IPS DF 19.7 (cell line): ENCODE data around the gene SERINC5.
"Not testable (repeated sequence)": the region's sequence is repeated elsewhere in the genome, so short reads cannot be mapped to it uniquely, and the experiment has no call there.

Experiments
- DNase-seq: peaks from one replicate; pipeline ENCODE4 v3.0.0-alpha.2; 2013; ENCODE audit warnings: low read depth, low spot score

The SERINC5 gene

DNA sequence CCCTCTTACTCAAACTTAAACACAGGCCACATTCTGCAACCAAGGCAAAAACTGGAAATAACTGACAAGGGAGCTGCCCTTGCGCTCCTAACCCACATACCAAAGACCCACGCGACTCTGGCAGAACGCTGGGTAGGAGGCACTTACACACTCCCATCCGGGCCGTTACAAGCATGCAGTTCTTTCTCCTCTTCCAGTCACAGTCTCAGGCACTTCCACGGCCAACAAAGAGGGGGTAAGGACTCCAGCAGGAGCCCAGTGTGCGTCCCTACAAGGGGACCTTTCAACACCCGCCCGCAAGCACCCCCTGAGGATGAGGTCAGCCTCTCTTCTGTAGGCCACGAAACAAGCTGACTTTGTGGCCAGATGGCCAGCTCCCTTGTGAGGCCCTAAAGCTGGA is 57.4 kb downstream of the SERINC5 start:
- DNase-seq = no peak

DNA sequence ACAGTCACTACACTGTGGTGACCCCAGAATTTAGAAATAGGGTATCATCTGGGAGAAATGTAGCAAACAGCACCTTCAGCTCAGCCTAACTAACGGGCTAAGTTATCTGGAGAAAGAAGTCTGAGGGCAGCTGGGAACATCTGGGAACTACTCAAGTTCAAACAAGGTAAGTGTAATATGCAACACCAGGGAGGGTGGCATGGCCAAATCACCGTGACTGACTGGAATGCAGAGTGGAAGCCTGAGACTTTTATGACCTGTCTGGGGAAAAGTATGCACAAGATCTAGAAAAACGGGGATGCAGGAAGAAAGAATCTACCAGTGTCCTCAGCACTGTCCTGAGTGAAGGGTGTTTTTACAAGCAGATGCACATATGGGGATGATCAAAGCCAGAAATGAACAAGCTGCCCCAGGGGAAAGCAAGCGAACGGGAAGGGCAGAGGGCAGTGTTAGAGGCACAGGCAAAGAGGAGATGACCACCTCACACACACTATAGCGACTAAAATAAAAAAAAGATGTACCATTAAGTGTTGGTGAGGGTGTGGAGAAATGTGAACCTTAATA is 59.9 kb downstream of the SERINC5 start:
- DNase-seq = no peak

DNA sequence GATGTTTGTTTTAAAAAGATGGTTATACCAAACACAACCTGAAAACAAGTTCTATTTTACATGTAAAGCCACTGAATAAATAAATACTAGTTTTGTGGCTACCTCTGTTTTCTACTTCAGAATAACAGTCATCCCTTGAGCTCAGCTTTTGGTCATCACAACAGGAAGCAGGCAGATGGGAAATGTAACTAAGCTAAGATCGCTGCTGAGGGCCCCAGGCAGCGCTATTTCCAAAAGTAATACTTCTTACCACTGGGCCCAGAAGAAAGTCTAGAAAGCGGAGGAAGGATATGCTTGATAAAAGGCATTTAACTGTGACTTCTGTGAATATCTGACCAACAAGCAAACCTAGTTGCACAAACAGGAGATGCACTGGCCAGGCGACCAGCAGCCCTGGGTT is 61.4 kb downstream of the SERINC5 start:
- no peak for DNase-seq

DNA sequence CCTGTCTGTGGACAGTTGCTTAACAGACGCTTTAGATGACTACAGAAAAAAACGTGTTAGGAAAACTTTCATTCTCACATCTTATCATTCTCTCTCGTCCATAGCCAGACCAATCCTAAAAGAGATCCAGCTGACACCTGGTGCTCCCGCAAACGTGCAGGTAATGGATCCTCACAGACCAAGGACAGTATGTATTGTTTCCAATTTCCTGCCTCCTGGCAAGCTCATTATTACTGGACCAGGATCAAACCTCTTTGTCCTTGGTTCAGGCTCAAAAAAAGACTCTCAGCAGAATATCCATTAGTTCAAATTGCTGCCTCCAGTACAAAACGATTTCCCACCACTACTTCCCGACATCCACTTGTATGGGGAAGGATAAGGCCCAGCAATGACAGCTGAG is 62.4 kb downstream of the SERINC5 start:
- DNase-seq = no peak

DNA sequence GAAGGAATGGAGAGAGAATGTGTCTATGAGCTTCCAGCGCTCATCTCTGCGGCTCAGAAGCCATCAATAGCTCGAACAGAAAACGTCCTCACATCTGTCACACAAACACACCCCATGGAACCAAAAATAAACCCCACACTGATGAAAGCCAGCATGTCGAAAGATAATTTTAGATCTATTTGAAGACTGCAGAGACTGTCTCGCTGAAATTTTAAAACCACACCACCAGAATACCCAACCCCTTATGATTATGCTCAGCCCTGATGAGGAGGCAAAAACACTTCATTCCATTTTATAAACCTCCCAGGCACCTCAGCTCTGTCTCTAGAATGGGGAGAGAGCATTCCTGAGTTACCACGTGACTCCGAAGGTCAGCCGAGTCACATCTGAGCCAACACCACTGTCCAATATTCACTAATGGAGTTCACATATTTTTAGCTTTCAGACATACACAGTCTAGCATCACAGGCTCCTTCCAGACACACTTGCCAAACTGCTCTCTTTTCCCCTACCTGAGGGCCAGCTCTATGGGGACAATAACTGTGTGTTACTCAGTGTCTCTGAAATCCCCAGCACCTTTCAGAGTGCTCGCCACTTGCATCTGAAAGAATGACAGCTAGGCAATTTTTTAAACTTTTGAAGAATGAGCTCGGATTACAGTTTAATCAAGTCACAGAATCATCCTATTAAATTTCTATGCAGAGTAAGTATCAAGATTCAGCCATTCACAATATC is 63.2 kb downstream of the SERINC5 start:
- no peak for DNase-seq

DNA sequence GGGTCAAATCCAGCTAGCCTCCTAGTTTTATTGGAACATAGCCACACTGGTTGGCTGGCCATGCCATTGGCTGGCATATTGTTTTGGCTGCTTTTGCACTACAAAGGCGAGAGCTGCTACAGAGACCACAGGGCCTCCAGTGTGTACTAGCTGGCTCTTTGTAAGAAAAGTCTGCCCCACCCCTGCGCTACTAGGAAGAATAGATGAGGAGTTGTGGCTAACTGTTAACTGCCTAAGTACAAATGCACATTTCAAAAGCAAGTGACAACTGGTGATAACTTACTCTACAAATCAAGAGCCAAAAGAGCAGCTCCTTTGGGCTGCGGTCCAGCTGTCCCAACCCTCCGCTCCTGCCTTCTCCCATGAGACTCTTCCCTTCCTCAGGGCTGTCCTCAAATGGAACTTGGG is 63.9 kb downstream of the SERINC5 start:
- no peak for DNase-seq

DNA sequence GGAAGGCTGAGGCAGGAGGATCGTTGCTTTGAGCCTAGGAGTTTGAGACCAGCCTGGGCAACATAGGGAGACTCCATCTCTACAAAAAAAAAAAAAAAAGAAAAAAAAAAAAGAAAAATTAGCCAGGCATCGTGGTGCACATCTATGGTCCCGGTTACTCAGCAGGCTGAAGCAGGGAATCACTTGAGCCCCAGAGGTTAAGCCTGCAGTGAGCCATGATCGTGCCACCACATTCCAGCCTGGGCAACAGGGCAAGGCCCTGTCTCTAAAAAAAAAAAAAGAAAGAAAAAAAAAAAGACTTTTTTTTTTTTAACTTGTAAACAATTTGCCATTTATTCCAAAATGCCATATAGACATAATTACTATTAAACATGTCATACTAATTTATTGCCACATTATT is 64.5 kb downstream of the SERINC5 start:
- no peak for DNase-seq

DNA sequence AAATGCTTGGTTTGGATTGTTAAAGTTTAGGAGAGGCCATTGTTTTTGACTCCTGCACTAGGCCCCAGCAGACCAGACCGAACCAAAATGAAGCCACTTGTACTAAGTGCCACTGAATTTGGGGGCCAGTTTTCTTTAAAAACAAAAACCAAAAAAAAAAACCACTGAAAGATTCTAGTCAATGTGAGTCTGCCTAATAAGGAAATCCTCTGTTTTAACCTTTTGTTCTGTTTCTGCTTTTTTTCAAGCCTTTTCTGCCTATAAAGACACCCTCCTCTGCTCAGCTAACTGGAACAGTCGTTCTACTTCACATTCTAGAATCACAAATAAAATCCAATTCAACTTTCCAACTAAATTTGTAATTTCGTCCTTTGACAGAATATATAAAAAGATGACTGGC is 64.9 kb downstream of the SERINC5 start:
- no peak for DNase-seq

DNA sequence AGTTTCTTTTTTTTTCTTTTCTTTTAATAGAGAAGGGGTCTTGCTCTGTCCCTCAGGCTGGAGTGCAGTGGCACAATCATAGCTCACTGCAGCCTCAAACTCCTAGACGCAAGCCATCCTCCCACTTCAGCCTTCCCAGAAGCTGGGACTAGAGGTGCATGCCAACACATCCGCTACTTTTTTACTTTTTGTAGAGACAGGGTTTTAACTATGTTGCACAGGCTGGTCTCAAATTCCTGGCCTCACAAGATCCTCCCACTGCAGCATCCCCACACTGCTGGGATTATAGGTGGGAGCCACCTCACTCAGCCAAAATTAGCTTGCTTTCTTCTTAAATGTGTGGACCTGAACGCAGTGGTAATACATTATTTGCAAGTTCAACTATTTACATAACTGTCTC is 66.1 kb downstream of the SERINC5 start:
- DNase-seq = no peak

DNA sequence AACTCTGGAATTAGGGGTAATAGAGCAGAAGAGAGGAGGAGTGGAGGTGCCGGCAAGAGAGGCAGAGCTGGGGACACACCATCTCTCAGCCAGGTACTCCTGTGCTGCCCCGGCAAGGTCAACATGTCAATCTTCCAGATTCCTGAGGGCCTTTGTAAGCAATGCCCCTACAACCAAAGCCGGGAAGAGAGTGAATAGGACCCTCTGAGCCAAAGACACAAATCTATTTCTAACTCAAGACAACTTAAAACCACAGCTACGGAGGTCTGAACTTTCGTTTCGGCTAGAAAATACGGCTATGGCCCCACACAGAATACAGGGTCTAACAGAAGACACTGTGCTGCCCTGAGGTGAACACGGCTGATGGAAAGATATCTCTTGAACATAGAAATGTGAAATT is 66.6 kb downstream of the SERINC5 start:
- DNase-seq = no peak

DNA sequence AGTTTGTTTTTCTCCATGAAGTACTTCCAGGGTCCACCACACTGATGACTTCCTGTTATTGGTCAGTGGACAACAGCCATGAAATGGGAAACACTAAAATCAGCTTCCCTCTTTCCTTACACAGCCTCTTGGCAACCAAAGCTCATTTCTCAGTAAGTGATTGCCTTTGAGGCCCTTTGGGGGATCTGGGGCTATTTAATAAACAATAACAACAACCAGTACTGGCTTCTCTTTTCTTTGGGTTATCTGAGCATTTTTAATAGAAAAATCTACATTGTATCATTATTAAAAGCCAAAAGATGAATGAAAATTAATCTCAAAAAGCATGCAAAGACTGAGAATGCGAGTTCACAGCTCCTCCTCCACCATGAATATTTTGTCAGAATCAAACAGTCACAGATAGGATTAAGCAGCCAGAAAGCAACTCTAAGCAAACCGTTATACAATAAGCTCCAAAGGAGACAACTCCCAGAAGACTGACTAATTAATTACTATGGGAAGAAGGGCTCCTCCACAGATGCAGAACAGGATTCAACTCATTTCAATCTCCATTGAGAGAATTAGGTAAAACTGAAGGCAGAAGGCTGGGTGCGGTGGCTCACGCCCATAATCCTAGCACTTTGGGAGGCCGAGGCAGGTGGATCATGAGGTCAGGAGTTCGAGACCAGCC is 68.3 kb downstream of the SERINC5 start:
- no peak for DNase-seq

DNA sequence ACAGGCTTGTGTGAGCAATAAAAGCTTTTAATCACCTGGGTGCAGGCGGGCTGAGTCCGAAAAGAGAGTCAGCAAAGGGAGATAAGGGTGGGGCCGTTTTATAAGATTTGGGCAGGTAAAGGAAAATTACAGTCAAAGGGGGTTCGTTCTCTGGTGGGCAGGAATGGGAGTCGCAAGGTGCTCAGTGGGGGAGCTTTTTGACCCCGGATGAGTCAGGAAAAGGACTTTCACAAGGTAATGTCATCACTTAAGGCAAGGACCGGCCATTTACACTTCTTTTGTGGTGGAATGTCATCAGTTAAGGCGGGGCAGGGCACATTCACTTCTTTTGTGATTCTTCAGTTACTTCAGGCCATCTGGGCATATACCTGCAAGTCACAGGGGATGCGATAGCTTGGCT is 70.3 kb downstream of the SERINC5 start:
- peak; percentile 61 for DNase-seq

DNA sequence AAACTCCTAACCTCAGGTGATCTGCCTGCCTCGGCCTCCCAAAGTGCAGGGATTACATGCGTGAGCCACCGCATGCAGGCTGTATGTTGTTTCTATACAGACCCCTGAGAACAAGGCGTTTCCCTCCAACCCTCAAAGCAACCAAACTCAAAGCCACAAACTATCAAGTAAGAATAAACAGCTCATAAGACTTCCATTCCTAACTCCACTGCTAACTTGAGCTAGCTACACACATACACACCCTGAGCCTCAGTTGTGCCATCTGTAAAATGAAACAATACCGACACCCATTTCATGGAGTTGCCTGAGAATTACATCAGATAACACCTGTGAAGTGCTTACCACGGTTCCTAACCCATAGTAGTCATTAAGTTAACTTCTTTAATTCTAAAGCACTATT is 70.8 kb downstream of the SERINC5 start:
- no peak for DNase-seq

DNA sequence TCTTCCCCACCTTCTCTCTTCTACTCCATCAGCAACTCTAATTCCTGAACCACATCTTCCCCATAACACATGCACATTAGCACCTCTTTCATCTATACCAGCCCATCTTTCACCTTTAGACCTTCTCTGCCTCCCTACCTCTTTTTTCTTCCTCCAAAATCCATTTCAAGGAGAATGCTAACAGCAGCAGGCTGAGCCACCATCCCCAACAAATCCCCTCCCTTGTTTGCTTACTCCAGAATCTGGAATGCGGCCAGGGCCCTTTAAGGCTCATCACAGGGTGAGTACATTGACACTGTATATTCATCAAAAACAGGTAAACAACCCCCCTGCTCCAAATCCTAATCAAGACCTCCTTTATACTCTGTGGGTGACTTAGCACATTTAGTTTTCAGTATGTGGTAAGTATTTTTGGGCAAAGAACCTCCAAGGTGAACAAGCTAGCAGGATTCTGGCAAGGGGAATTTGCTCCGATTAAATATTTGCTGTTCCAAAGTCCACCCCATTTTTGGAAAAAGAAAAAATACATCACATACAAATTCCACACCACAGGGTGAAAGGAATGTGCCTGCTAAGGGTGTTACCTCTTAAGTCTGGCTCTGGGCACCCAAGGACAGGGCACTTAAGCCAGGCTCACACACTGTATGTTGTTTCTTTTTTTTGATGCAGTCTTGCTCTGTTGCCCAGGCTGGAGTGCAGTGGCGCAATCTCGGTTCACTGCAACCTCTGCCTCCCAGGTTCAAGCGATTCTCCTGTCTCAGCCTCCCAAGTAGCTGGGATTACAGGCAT is 71.4 kb downstream of the SERINC5 start:
- DNase-seq = peak; percentile 70

DNA sequence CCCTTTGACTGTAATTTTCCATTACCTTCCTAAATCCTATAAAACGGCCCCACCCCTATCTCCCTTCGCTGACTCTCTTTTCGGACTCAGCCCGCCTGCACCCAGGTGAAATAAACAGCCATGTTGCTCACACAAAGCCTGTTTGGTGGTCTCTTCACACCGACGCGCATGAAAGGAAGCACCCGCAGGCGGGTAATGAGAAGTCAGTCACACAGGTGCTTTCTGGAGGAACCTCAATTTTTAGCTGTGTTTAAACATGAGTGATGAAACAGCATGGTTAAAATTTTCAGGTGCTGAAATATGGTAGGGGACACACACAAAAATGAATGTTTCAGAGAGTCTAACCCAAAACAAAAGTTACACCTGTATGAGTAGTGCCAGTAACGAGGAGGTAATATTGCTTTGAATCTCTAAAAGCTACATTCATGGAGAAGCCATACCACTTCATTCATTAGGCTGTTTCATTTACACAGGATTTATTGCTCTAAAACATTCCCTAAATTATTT is 72.1 kb downstream of the SERINC5 start:
- not testable (repeated sequence) for DNase-seq

DNA sequence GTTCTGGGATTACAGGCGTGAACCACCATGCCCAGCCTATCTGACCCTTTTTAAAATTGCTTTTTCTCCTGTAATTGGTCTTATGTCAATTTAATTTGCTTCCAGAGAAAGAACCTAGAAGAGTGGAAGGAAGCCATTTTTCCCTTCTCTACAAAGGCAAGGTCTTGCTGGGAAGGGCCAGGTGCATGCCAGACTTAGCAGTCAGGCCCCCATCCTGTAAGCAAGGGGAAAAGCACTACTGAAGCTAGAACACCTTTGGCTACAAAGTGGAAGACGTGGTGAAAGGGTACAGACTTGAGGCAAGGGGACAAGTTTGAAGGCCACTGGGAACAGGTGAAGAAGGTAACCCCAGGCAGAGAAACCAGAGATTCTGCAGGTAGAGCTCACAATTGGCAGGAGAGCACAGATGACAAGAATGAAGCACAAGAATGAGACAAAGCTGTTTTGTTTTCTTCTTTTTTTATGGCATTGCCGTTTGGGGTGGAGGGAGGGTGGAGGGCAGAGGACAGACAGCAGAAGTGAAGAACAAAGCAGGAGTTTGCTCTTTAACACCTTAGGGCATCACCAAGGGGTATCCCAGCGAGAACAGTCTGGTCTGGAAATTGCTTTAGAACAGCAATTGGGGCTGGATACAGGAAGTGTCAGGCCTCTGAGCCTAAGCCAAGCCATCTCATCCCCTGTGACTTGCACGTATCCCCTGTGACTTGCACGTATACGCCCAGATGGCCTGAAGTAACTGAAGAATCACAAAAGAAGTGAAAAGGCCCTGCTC is 72.9 kb downstream of the SERINC5 start:
- DNase-seq = peak; percentile 70

DNA sequence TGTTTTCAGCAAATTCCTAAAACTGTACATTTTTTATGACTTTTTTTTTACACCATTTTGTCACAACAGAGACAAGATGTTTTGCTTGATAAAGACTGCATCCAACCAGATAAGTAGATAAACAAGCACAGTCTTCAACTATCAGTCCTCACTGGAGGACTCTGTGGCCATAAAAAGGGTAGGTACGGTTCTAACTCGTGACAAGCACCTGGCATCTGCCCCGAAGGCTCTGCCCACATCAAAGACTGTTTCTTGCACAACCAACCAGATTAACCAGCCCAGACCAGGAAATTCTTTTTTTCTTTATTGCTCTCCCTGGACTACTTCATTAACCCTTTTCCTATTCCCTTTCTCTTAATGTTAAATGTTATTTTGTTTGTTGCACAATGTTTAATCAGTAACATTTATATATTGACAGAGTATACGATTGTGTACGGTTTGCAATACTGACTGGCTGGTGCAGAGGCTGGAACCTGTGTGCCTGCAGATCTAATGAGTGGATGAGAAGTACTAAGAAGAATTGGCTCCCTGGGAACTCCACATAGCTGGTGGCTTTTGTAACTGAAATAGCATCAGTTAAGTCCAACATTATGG is 74.1 kb downstream of the SERINC5 start:
- no peak for DNase-seq

DNA sequence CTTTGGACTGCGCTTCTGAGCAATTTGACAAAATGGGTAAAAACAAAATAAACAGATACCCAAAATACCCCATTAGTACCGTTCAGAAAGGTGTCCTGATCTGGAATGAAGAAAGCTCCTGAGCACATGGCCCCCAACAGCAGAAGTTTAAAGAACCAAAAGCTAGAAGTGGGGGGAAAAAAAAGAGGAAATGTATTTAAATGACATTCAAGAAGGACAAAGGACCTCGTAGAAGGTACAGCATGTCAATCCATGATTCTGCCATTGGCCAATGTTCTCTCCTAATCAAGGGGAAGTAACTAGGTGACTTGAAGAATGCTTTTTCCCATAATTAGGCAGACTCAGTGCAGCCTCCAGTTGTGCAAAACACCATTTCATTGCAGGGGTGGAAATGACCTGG is 78.6 kb downstream of the SERINC5 start:
- DNase-seq = no peak

DNA sequence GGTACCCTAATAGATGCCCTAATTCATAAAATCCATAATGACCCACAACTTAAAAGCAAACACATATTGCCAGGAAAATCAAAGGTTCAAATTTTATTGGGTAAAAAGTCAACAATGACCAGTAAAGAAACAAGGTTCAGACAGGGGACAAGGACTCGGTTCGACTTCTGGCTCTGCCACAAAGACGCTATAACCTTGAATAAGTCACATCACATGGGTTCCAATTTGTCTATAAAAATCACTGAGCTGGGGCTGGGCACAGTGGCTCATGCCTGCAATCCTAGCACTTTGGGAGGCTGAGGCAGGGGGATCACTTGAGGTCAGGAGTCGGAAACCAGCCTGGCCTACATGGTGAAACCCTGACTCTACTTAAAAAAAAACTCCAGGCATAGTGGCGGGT is 80.5 kb downstream of the SERINC5 start:
- DNase-seq = no peak

DNA sequence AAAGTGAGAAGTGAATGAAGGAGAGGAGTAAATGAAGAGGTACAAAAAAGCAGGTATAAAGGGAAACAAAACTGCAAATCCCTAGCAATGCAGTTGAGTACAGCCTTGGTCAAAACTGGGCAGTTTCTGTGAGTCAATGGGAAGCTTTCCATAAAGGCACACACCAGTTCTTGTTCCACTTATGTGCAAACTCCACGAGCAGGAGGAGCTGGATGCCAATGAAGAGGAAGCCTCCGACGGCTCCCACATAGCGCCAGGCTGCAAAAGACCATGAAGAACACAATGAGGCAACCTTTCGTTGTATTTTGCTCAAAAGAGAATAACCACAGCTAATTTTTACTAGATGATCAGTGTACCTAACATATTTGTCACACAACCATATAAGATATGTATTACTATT is 81.1 kb downstream of the SERINC5 start:
- DNase-seq = no peak

DNA sequence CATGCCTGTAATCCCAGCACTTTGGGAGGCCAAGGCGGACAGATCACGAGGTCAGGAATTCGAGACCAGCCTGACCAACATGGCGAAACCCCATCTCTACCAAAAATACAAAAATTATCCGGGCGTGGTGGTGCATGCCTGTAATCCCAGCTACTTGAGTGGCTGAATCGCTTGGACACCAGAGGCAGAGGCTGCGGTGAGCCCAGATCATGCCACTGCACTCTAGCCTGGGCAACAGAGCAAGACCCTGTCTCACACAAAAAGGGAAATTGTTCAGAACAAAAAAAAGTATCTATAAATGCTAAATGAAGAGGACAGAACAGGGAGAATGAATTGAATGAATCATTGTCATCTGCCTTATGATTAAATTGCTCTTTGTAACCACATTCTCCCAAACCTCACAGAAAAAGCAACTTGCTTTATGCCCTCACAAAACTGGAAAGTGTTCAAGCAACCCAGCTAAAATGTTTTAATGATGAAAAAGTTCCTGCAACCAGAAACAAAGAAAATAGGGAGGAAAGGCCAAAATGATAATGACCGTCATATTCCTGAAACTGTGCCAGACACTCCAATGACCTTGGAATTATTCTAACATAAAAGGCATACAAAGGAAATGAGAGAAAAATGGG is 83.7 kb downstream of the SERINC5 start:
- DNase-seq = no peak
